ENCODE results near the gene EPB41L4A.

- TF ChIP-seq CTCF (IDR thresholded peaks at IDR 0.05) (no peak), POLR2AphosphoS5 (IDR thresholded peaks at IDR 0.05) (no peak), EP300 (IDR thresholded peaks at IDR 0.05) (no peak), POLR2A (IDR thresholded peaks at IDR 0.05; ENCODE audit: low read depth) (no peak)
Measured at GRCh38 chr5:112434641-112435040, 15.6 kb upstream of the EPB41L4A start.
